Activated CD4-positive, alpha-beta memory T cell treated with anti-CD3 and anti-CD28 coated beads for 36 hours (primary cell): ENCODE data around the gene KRT83. TPM values are rescaled to one million over a fixed set of nuclear protein-coding genes. Genes with fewer than 3 reads are reported as not detected.
A peak's percentile ranks its signal among the peaks of the same experiment; 100 is the strongest.

Experiments used
- CTCF ChIA-PET: fragments of 350-600 bp; sonication (Branson Sonifier 250); formaldehyde crosslinking; loops from one replicate; lab custom pipeline; 2021; ENCODE audit warnings: antibody characterized with exemption, inconsistent platforms; lab: Charles Lee
- POLR2A ChIA-PET: fragments of 350-600 bp; sonication (Branson Sonifier 250); formaldehyde crosslinking; loops from one replicate; lab custom pipeline; 2021; ENCODE audit warnings: antibody characterized with exemption; lab: Charles Lee
- DNase-seq: peaks from one replicate; pipeline ENCODE4 v3.0.0-alpha.2; 2020
- H3K27ac Mint-ChIP-seq: one replicate; pipeline ENCODE4 v1.8.0; 2021; ENCODE audit warnings: mixed read lengths
- H3K27me3 Mint-ChIP-seq: one replicate; pipeline ENCODE4 v1.8.0; 2021; ENCODE audit warnings: mixed read lengths
- H3K36me3 Mint-ChIP-seq: one replicate; pipeline ENCODE4 v1.8.0; 2021; ENCODE audit warnings: mixed read lengths
- H3K4me1 Mint-ChIP-seq: one replicate; pipeline ENCODE4 v1.8.0; 2021; ENCODE audit warnings: low read depth, mixed read lengths
- H3K4me3 Mint-ChIP-seq: one replicate; pipeline ENCODE4 v1.8.0; 2021; ENCODE audit warnings: mild to moderate bottlenecking, mixed read lengths
- H3K9me3 Mint-ChIP-seq: one replicate; pipeline ENCODE4 v1.8.0; 2021; ENCODE audit warnings: mixed read lengths
- intact Hi-C: fragments of 100-400 bp; cut with micrococcal nuclease; formaldehyde crosslinking; loops from one replicate; pipeline ENCODE4 v1.15.1; 2023
- total RNA-seq, 2 experiments: library from RNA; stranded (reverse); gene quantifications; one replicate each; pipeline ENCODE4 v1.2.3, GENCODE V29; 2021

KRT83 gene
- total RNA-seq, 2 experiments from 2014 or later: not detected

GRCh38 chr12:52360663-52361271 is 39.6 kb upstream of the KRT83 start:
- POLR2A ChIA-PET: no interaction called here

GRCh38 chr12:52360106-52360662 is 39.0 kb upstream of the KRT83 start:
- POLR2A ChIA-PET: no interaction called here
- Mint-ChIP-seq H3K4me1 (peaks cover 7% of the 10 kb centered on the region), H3K9me3 (no peaks in the 10 kb centered on the region), H3K27me3 (no peaks in the 10 kb centered on the region), H3K36me3 (no peaks in the 10 kb centered on the region), H3K4me3 (no peak overlapping the region), H3K27ac (no peak overlapping the region)
- intact Hi-C loops: no loop called here
- CTCF ChIA-PET: interaction anchor here (1.0 kb wide), 1 partner anchor 9 kb away, joined by 3 read pairs; no protein-coding TSS in a partner anchor
- DNase-seq: no peak

More at GRCh38 chr12:52360663-52361271, 39.6 kb upstream of the KRT83 start:
- no peak for DNase-seq
- CTCF ChIA-PET: interaction anchor here (0.7 to 1.9 kb wide), 6 partner anchors 12 to 519 kb away, joined by 3 to 4 read pairs (median 4); no protein-coding TSS in a partner anchor
- Mint-ChIP-seq H3K9me3 (no peaks in the 10 kb centered on the region), H3K4me1 (peaks cover 7% of the 10 kb centered on the region), H3K27me3 (no peaks in the 10 kb centered on the region), H3K4me3 (no peak overlapping the region), H3K36me3 (no peaks in the 10 kb centered on the region), H3K27ac (no peak overlapping the region)
- intact Hi-C loops: no loop called here

GRCh38 chr12:52359621-52360061 is 38.4 kb upstream of the KRT83 start:
- no peak for DNase-seq
- POLR2A ChIA-PET: no interaction called here
- no peak overlapping the region for H3K27ac Mint-ChIP-seq
- H3K9me3 Mint-ChIP-seq: no peaks in the 10 kb centered on the region
- H3K36me3 Mint-ChIP-seq: no peaks in the 10 kb centered on the region
- peaks cover 7% of the 10 kb centered on the region for H3K4me1 Mint-ChIP-seq
- no peaks in the 10 kb centered on the region for H3K27me3 Mint-ChIP-seq
- CTCF ChIA-PET: interaction anchor here (1.0 kb wide), 1 partner anchor 10 kb away, joined by 3 read pairs; no protein-coding TSS in a partner anchor
- H3K4me3 Mint-ChIP-seq: no peak overlapping the region
- intact Hi-C loops: no loop called here

GRCh38 chr12:52358575-52359350 is 37.6 kb upstream of the KRT83 start:
- CTCF ChIA-PET: interaction anchor here (0.8 kb wide), 1 partner anchor 507 kb away, joined by 3 read pairs; no protein-coding TSS in a partner anchor
- Mint-ChIP-seq H3K4me1 (peaks cover 7% of the 10 kb centered on the region), H3K36me3 (no peaks in the 10 kb centered on the region), H3K27me3 (peaks cover 3% of the 10 kb centered on the region), H3K27ac (no peak overlapping the region), H3K4me3 (no peak overlapping the region), H3K9me3 (no peaks in the 10 kb centered on the region)
- DNase-seq: peak; percentile 14
- intact Hi-C loops: no loop called here
- POLR2A ChIA-PET: no interaction called here

- Mint-ChIP-seq H3K36me3 (no peaks in the 10 kb centered on the region), H3K9me3 (no peaks in the 10 kb centered on the region), H3K4me1 (peaks cover 9% of the 10 kb centered on the region), H3K4me3 (no peak overlapping the region), H3K27ac (no peak overlapping the region), H3K27me3 (peaks cover 5% of the 10 kb centered on the region)
- DNase-seq: no peak
- intact Hi-C loops: no loop called here
- CTCF ChIA-PET: no interaction called here
- POLR2A ChIA-PET: no interaction called here
These were observed 35.8 kb upstream of the KRT83 start for GRCh38 chr12:52356762-52357580.

- Mint-ChIP-seq H3K36me3 (no peaks in the 10 kb centered on the region), H3K27ac (no peak overlapping the region), H3K4me3 (no peak overlapping the region), H3K4me1 (peaks cover 13% of the 10 kb centered on the region), H3K27me3 (peaks cover 5% of the 10 kb centered on the region), H3K9me3 (no peaks in the 10 kb centered on the region)
- no peak for DNase-seq
- intact Hi-C loops: no loop called here
- ChIA-PET POLR2A (no interaction called here), CTCF (no interaction called here)
These were observed 35.0 kb upstream of the KRT83 start for GRCh38 chr12:52356031-52356761.

GRCh38 chr12:52355176-52355575 is 34.0 kb upstream of the KRT83 start:
- Mint-ChIP-seq H3K36me3 (no peaks in the 10 kb centered on the region), H3K27me3 (peaks cover 5% of the 10 kb centered on the region), H3K27ac (no peak overlapping the region), H3K4me3 (no peak overlapping the region), H3K9me3 (no peaks in the 10 kb centered on the region), H3K4me1 (peaks cover 13% of the 10 kb centered on the region)
- intact Hi-C loops: no loop called here
- DNase-seq: no peak
- CTCF ChIA-PET: interaction anchor here (0.6 kb wide), 1 partner anchor 525 kb away, joined by 3 read pairs; no protein-coding TSS in a partner anchor
- POLR2A ChIA-PET: interaction anchor here (0.7 kb wide), 1 partner anchor 341 kb away, joined by 3 read pairs; no protein-coding TSS in a partner anchor

- intact Hi-C loops: no loop called here
- Mint-ChIP-seq H3K4me3 (no peak overlapping the region), H3K4me1 (peaks cover 13% of the 10 kb centered on the region), H3K36me3 (no peaks in the 10 kb centered on the region), H3K9me3 (no peaks in the 10 kb centered on the region), H3K27me3 (peaks cover 5% of the 10 kb centered on the region), H3K27ac (no peak overlapping the region)
- CTCF ChIA-PET: interaction anchor here (0.7 kb wide), 1 partner anchor 18 kb away, joined by 3 read pairs; no protein-coding TSS in a partner anchor
- POLR2A ChIA-PET: no interaction called here
- DNase-seq: no peak
These were observed 33.0 kb upstream of the KRT83 start for GRCh38 chr12:52354200-52354599.

GRCh38 chr12:52353766-52354165 is 32.6 kb upstream of the KRT83 start:
- no peak for DNase-seq
- H3K4me3 Mint-ChIP-seq: no peak overlapping the region
- CTCF ChIA-PET: interaction anchor here (0.7 to 1.2 kb wide), 2 partner anchors 18 to 517 kb away, joined by 3 to 5 read pairs; no protein-coding TSS in a partner anchor

GRCh38 chr12:52352951-52353350 is 31.8 kb upstream of the KRT83 start:
- ChIA-PET POLR2A (no interaction called here), CTCF (interaction anchor here (1.2 kb wide), 1 partner anchor 518 kb away, joined by 5 read pairs; no protein-coding TSS in a partner anchor)
- H3K27me3 Mint-ChIP-seq: peaks cover 5% of the 10 kb centered on the region
- DNase-seq: no peak
- no peaks in the 10 kb centered on the region for H3K9me3 Mint-ChIP-seq
- no peaks in the 10 kb centered on the region for H3K36me3 Mint-ChIP-seq
- intact Hi-C loops: no loop called here
- H3K4me1 Mint-ChIP-seq: peaks cover 6% of the 10 kb centered on the region
- H3K4me3 Mint-ChIP-seq: no peak overlapping the region
- H3K27ac Mint-ChIP-seq: no peak overlapping the region

More at GRCh38 chr12:52353766-52354165, 32.6 kb upstream of the KRT83 start:
- POLR2A ChIA-PET: no interaction called here
- Mint-ChIP-seq H3K27me3 (peaks cover 5% of the 10 kb centered on the region), H3K9me3 (no peaks in the 10 kb centered on the region), H3K4me1 (peaks cover 11% of the 10 kb centered on the region), H3K27ac (no peak overlapping the region), H3K36me3 (no peaks in the 10 kb centered on the region)
- intact Hi-C loops: no loop called here
